Right lobe of liver (tissue), 6 donors: ENCODE measurements around the gene CATSPER1. TPM values are rescaled to one million over a fixed set of nuclear protein-coding genes. Genes with fewer than 3 reads are reported as not detected.

ENCODE experiments used
- ATAC-seq, 4 donors: fragments of 200-7000 bp; cut with Tn5 transposase; one replicate each; pipeline ENCODE4 v1.9.1; 2020; ENCODE audit warnings: mild to moderate bottlenecking in 4 of 4, moderate library complexity in 4 of 4
- DNase-seq, 3 donors: peaks; one replicate each; pipeline ENCODE4 v3.0.0-alpha.2; 2020
- H3K27ac ChIP-seq, 3 donors: fragments of 200-600 bp; one replicate each; pipeline ENCODE4 v1.8.0; 2022
- H3K27me3 ChIP-seq, 2 donors: fragments of 200-600 bp; one replicate each; pipeline ENCODE4 v1.8.0; 2022
- H3K36me3 ChIP-seq, 4 donors: fragments of 200-600 bp; sonication (generic) in 1 of 4; one replicate each; pipeline versions ENCODE4 v1.5.1 to v1.8.0; 2017 to 2022; ENCODE audit warnings: control low read depth in 1 of 4
- H3K4me1 ChIP-seq, 4 donors: fragments of 200-600 bp; sonication (generic) in 1 of 4; one replicate each; pipeline versions ENCODE4 v1.5.1 to v1.8.0; 2017 to 2022; ENCODE audit warnings: control low read depth in 1 of 4
- H3K4me3 ChIP-seq, 3 donors: fragments of 200-600 bp; one replicate each; pipeline ENCODE4 v1.8.0; 2022
- H3K9me3 ChIP-seq, 4 donors: fragments of 200-600 bp; sonication (generic) in 1 of 4; one replicate each; pipeline versions ENCODE4 v1.5.1 to v1.8.0; 2017 to 2022; ENCODE audit warnings: control low read depth in 1 of 4
- POLR2A ChIP-seq: fragments of 450-650 bp; IDR thresholded peaks from one replicate; pipeline ENCODE4 v1.6.1; 2017; ENCODE audit warnings: antibody characterized with exemption, mild to moderate bottlenecking
- WGBS: methylation state at CpG from one replicate; pipeline ENCODE4 v1.1.6; 2018; ENCODE audit warnings: low coverage, low lambda C conversion rate; ENCODE audit not compliant: insufficient coverage; ENCODE audit errors: missing lambda C conversion rate; 5-methylcytosine and 5-hydroxymethylcytosine counted together
- intact Hi-C, 2 donors: fragments of 100-400 bp; cut with DNase I; formaldehyde crosslinking; loops; one replicate each; pipeline versions ENCODE4 v1.11.2 to v1.14.1; 2022
- long read RNA-seq: library from polyadenylated mRNA; unstranded; transcript quantifications from one replicate; pipeline ENCODE4 v2.0.0, GENCODE V29; 2019
- total RNA-seq, 6 experiments: library from RNA; depleted of rRNA in 2 of 6; stranded (reverse); fragments of >200 nt in 2 of 6; fragmentation: NEBNext Ultra II Directional in 3 of 6; extraction: Animal tissue kit (Norgen Biotek cat#: 25700) in 3 of 6; gene quantifications; one replicate each; pipeline versions ENCODE4 v1.1.0 to v1.2.4, GENCODE V29; 2016 to 2023
- TF ChIP-seq, protein P1 (sequence below), 4 donors: fragments of 200-600 bp in 3 of 4; fragments of 450-650 bp in 1 of 4; IDR thresholded peaks; one replicate each; pipeline versions ENCODE4 v1.5.1 to v1.8.0; 2016 to 2022; ENCODE audit warnings: antibody characterized with exemption in 4 of 4, mild to moderate bottlenecking in 2 of 4
- donor health status: DM: no; HTN: yes; CAD: no.
- donor health status: DM: no; HTN: no; CAD: no.
- donor health status: DM: no; HTN: no; CAD: no.
- donor health status: DM: no; HTN: yes; CAD: no.
- donor health status: DM: no; HTN: yes; CAD: no.

Gene CATSPER1
- not detected for total RNA-seq
- long read RNA-seq = 0 reads

DNA sequence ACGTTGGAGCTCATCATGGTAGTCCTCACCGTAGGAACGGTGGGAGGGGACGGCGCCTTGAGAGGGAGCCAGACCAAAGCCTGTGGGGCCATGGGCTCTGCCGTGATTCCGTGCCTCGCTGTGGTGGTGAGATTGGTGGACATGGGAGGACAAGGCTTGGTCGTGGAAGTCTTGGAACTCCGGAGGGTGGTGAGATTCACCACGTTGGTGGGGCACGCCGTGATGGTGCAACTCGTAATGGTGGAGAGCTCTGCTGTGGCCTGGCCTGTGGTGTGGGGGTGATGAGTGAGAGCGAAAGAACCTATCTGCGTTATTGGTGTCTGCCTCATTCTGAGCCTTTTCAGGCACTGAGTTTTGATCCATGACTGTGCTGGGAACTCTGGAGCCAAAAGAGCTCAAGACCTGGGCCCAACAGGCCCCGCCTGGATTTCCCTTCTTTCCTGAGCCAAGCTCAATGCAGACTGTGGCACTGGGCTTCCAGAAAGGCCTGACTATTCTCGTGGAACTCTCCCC, at the start of gene CATSPER1:
TSS of gene CATSPER1 (minus strand) at position 463 of the 513 bp plus-strand sequence. CDS start at position 363, 100 bp downstream.
- Histone ChIP-seq H3K4me3 (no peak within 1 kb of the TSS), H3K9me3 (no peaks in the 10 kb centered on the region), H3K27me3 (no peaks in the 10 kb centered on the region), H3K4me1 (no peaks in the 10 kb centered on the region), H3K27ac (no peak within 1 kb of the TSS), H3K36me3 (no peaks in the 10 kb centered on the region)
- WGBS = 82% methylated on average over 8 of the region's 18 CpGs
- DNase-seq (no peak), ATAC-seq (no peak)
- intact Hi-C loops = no loop called here
- no peak for TF ChIP-seq POLR2A
- TF ChIP-seq, protein P1, sequence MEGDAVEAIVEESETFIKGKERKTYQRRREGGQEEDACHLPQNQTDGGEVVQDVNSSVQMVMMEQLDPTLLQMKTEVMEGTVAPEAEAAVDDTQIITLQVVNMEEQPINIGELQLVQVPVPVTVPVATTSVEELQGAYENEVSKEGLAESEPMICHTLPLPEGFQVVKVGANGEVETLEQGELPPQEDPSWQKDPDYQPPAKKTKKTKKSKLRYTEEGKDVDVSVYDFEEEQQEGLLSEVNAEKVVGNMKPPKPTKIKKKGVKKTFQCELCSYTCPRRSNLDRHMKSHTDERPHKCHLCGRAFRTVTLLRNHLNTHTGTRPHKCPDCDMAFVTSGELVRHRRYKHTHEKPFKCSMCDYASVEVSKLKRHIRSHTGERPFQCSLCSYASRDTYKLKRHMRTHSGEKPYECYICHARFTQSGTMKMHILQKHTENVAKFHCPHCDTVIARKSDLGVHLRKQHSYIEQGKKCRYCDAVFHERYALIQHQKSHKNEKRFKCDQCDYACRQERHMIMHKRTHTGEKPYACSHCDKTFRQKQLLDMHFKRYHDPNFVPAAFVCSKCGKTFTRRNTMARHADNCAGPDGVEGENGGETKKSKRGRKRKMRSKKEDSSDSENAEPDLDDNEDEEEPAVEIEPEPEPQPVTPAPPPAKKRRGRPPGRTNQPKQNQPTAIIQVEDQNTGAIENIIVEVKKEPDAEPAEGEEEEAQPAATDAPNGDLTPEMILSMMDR (IDR thresholded peaks at IDR 0.05) = no peak

DNA sequence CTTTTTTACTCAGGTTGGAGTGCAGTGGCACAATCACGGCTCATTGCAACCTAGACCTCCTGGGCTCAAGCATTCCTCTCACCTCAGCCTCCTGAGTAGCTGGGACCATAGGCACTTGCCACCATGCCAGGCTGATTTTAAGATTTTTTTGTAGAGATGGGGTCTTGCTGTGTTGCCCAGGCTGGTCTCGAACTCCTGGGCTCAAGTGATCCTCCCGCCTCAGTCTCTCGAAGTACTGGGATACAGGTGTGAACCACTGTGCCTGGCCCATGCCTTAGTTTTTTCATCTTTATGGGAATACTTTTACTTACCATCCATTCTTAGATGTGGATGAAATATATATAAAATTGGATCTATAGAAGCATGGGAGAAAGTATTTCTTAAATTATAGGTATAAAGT, 49.0 kb upstream of the CATSPER1 start:
- H3K4me3 ChIP-seq = no peak overlapping the region
- H3K27me3 ChIP-seq = no peaks in the 10 kb centered on the region
- no peak overlapping the region for H3K27ac ChIP-seq
- no peaks in the 10 kb centered on the region for H3K9me3 ChIP-seq
- H3K36me3 ChIP-seq = peaks cover 0 to 9% (median 0%) of the 10 kb centered on the region in 4 donors
- 98% methylated on average over 4 of the region's 4 CpGs for WGBS
- intact Hi-C loops = no loop called here
- no peaks in the 10 kb centered on the region for H3K4me1 ChIP-seq
- no peak for TF ChIP-seq POLR2A
- TF ChIP-seq, protein P1 (IDR thresholded peaks at IDR 0.05) = no peak
- DNase-seq (peak in 1 of 3 donors; percentile 27), ATAC-seq (no peak)

DNA sequence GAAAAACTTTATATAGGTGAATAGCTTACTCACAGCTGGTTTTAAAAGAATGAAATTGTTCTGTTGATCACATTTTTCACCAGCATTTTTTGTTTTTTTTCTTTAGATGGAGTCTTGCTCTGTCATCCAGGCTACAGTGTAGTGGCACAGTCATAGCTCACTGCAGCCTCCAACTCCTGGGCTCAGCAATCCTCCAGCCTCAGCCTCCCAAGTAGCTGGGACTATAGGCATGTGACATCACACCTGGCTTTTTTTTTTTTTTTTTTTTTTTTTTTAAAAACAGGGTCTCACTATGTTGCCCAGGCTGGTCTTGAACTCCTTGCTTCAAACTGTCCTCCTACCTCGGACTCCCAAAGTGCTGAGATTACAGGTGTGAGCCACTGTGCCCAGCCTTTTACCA, 47.4 kb upstream of the CATSPER1 start:
- no peak for TF ChIP-seq POLR2A
- TF ChIP-seq, protein P1 (IDR thresholded peaks at IDR 0.05) = no peak
- Histone ChIP-seq H3K4me3 (no peak overlapping the region), H3K4me1 (peaks cover 0 to 12% (median 7%) of the 10 kb centered on the region in 4 donors), H3K27ac (no peak overlapping the region), H3K36me3 (peaks cover 0 to 6% (median 2%) of the 10 kb centered on the region in 4 donors), H3K27me3 (no peaks in the 10 kb centered on the region), H3K9me3 (no peaks in the 10 kb centered on the region)
- intact Hi-C loops = no loop called here
- no peak for ATAC-seq
- peak in 1 of 3 donors; percentile 18 for DNase-seq
- WGBS = 83% methylated on average over 1 of the region's 1 CpG

DNA sequence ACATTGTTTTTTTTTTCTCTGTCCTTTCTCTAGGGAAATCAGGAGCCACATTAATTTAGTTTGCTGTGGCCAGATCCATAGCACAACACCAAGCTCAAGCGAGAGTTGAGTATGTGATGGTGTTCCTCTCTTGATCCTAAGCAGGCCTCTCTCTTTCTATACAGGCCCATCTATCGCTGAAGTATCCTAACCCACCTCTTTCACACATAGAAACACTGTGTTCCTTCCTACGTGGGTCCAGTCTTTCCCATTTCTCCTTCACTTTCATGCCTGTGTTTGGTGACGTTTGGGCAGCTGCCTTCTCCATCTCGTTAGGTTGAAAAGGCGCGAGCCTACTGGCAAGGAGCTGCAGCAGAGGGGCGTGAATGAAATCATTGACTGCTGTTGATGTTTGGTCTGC, 46.2 kb upstream of the CATSPER1 start:
- intact Hi-C loops = no loop called here
- WGBS = 79% methylated on average over 6 of the region's 8 CpGs

More for the DNA sequence above, 46.2 kb upstream of the CATSPER1 start:
- no peak overlapping the region for H3K4me3 ChIP-seq
- peaks cover 0 to 18% (median 10%) of the 10 kb centered on the region in 4 donors for H3K36me3 ChIP-seq
- TF ChIP-seq, protein P1 (IDR thresholded peaks at IDR 0.05) = no peak
- no peak for TF ChIP-seq POLR2A
- peaks cover 0 to 22% (median 11%) of the 10 kb centered on the region in 4 donors for H3K4me1 ChIP-seq
- ATAC-seq (no peak), DNase-seq (peak in 1 of 3 donors; percentile 25)
- H3K9me3 ChIP-seq = no peaks in the 10 kb centered on the region
- no peaks in the 10 kb centered on the region for H3K27me3 ChIP-seq
- H3K27ac ChIP-seq = no peak overlapping the region
